GM12872 (cell line): ENCODE measurements around the gene TAS2R13.

Source experiments
- CTCF ChIP-seq: IDR thresholded peaks from 3 replicates; pipeline ENCODE4 v1.5.1; 2011; ENCODE audit warnings: low read depth, mild to moderate bottlenecking, low read length, moderate library complexity; ENCODE audit not compliant: insufficient read depth

TAS2R13 gene

DNA sequence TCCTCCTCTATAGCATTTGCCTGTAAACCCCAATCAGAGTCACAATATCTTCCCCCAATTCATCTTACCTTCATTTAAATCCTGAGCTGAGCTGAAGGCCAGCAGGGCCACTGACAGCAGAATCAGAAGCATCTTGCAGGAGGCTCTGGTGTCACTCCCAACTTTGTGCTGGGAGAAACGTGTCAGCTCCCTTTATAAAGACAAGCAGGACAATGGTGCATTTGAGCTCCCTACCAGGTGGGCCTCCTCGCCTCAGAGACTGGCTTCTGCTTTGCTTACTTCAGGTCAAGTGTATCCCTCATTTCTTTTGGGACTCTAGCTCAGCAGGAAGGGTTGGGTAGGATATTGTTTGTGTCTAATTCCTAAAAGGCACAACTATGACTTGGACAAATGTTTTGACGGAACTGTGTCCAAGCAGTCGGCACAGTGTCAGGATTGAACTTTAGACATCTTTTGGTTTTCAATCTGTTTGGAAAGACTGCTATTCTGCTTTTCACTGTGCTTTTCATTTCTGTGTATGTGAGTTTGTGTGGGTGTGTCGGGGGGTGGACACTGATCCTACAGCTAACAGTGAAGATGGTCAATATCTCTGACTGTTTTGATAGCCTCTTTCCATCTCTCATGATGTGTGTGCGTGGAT, 25.2 kb downstream of the TAS2R13 start, which contains the start of gene PRH1:
TSS of gene PRH1 (minus strand) at position 170 of the 640 bp plus-strand sequence. CDS start at position 132, 38 bp downstream.
- no peak for TF ChIP-seq CTCF

DNA sequence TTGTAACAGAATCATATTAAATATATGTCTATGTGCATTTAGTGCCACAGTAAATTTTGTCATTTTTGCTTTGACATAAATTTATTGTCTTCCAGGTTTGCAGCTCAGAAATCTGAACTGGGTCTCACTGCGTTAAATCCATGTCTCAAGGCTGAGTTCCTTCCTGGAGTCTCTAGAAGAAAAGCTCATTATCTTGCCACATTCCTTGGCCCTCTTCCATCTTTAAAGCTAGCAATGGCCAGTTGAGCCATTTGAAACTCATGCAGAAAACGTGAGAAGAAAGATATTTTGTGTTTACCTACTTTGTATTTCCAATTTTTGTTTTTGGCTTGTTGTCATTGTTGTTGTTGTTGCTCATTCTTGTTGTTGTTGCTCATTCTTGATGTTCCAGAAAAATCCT, 36.0 kb downstream of the TAS2R13 start:
- TF ChIP-seq CTCF, result no peak

GRCh38 chr12:10867381-10867780, 42.0 kb downstream of the TAS2R13 start:
- no peak for TF ChIP-seq CTCF

DNA sequence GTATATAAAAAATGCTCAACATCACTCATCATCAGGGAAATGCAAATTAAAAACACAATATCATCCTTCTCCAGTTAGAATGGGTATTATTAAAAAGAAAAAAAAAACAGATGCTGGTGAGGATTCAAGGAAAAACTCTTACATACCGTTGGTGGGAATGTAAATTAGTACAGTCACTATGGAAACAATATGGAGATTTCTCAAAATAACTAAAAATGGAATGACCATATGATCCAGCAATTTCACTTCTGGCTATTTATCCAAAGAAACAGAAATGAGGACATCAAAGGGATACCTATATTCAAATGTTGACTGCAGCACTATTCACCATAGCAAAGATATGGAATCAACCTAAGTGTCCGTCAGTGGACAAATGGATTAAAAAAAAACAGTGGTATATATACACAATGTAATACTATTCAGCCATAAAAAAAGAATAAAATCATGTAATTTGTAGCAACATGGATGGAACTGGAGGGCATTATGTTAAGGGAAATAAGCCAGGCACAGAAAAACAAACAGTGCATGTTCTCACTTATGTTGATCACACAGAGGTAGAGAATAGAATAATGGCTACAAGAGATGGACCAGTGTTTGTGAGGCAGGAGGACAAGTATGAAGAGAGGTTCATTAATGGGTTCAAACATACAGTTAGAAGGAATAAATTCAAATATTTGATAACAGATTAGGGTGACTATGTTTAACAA, 45.7 kb downstream of the TAS2R13 start:
- TF ChIP-seq CTCF, result no peak

DNA sequence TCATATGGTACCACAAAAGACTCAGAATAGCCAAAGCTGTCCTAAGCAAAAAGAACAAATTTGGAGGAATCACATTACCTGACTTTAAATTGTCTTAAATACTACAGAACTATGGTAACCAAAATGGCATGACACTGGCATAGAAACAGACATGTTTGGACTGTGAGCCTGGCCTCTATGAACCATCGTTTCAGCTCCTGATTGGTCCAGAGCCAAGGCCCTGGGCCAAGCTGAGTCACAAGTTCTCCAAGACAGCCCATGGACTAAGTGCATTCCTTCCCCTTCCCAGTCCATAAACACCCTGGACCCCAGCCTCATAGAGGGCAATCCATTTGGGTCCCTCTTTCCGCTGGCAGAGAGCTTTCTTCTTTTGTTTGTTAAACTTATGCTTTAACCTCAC, 48.0 kb downstream of the TAS2R13 start:
- no peak for TF ChIP-seq CTCF
